Superior temporal gyrus (tissue), 1 donor: ENCODE data around the gene SLC22A23.
"Not testable (repeated sequence)": the region's sequence is repeated elsewhere in the genome, so short reads cannot be mapped to it uniquely, and the experiment has no call there.

ENCODE experiments used
- DNase-seq: peaks from one replicate; pipeline ENCODE4 v3.0.0-alpha.2; 2016; ENCODE audit errors: extremely low spot score

Gene SLC22A23

GRCh38 chr6:3267162-3267561 is 189.7 kb downstream of the SLC22A23 start:
- DNase-seq: no peak

- no peak for DNase-seq
Measured at GRCh38 chr6:3266170-3266569, 190.7 kb downstream of the SLC22A23 start.

- no peak for DNase-seq
Measured at GRCh38 chr6:3265671-3266070, 191.2 kb downstream of the SLC22A23 start.

GRCh38 chr6:3264356-3264755 is 192.5 kb downstream of the SLC22A23 start:
- DNase-seq: no peak

- no peak for DNase-seq
Measured at GRCh38 chr6:3263096-3263495, 193.8 kb downstream of the SLC22A23 start.

- no peak for DNase-seq
Measured at GRCh38 chr6:3261921-3262320, 194.9 kb downstream of the SLC22A23 start.

- DNase-seq: no peak
Measured at GRCh38 chr6:3261518-3261820, 195.4 kb downstream of the SLC22A23 start.

GRCh38 chr6:3260772-3261517 is 195.9 kb downstream of the SLC22A23 start:
- DNase-seq: no peak

GRCh38 chr6:3260296-3260695 is 196.6 kb downstream of the SLC22A23 start:
- DNase-seq: no peak

- no peak for DNase-seq
Measured at GRCh38 chr6:3259491-3259958, 197.3 kb downstream of the SLC22A23 start.

- DNase-seq: peak; percentile 78
Measured at GRCh38 chr6:3258720-3259490, 197.9 kb downstream of the SLC22A23 start, which contains the start of gene PSMG4. Gene PSMG4, plus strand, starts transcription at chr6:3258947. Its CDS starts 76 bp downstream, at chr6:3259023.

GRCh38 chr6:3258201-3258600 is 198.6 kb downstream of the SLC22A23 start:
- DNase-seq: no peak

- no peak for DNase-seq
Measured at GRCh38 chr6:3253597-3253961, 203.3 kb downstream of the SLC22A23 start.

GRCh38 chr6:3252861-3253596 is 203.8 kb downstream of the SLC22A23 start:
- DNase-seq: no peak

- DNase-seq: no peak
Measured at GRCh38 chr6:3252369-3252768, 204.5 kb downstream of the SLC22A23 start.

- peak; percentile 93 for DNase-seq
Measured at GRCh38 chr6:3251462-3252314, 205.2 kb downstream of the SLC22A23 start.

- no peak for DNase-seq
Measured at GRCh38 chr6:3250231-3250675, 206.6 kb downstream of the SLC22A23 start.

- no peak for DNase-seq
Measured at GRCh38 chr6:3249821-3250220, 207.0 kb downstream of the SLC22A23 start.

- peak; percentile 97 for DNase-seq
Measured at GRCh38 chr6:3247255-3248146, 209.3 kb downstream of the SLC22A23 start.

- no peak for DNase-seq
Measured at GRCh38 chr6:3245216-3245615, 211.6 kb downstream of the SLC22A23 start.

- not testable (repeated sequence) for DNase-seq
Measured at GRCh38 chr6:3244832-3245161, 212.1 kb downstream of the SLC22A23 start.
